OCI-LY1 (cell line): ENCODE results near the gene NOL8.

Experiments used
- H2AFZ ChIP-seq: fragments of 200-600 bp; sonication (generic), shearing (Covaris generic); 2 replicates; pipeline ENCODE4 v1.6.0; 2014; ENCODE audit warnings: antibody characterized with exemption, mild to moderate bottlenecking, low read length
- H3F3A ChIP-seq: fragments of 200-600 bp; sonication (generic), shearing (Covaris generic); 2 replicates; pipeline ENCODE4 v1.6.0; 2014; ENCODE audit warnings: mild to moderate bottlenecking, antibody characterized with exemption, low read length, moderate library complexity; ENCODE audit not compliant: insufficient read depth
- H3K27ac ChIP-seq: fragments of 200-600 bp; sonication (generic); 2 replicates; pipeline ENCODE4 v1.5.1; 2014; ENCODE audit warnings: low read length, mixed run types, mild to moderate bottlenecking, low read depth; ENCODE audit not compliant: poor library complexity, severe bottlenecking
- H3K27me3 ChIP-seq: fragments of 200-600 bp; sonication (generic); 2 replicates; pipeline ENCODE4 v1.6.0; 2014; ENCODE audit warnings: antibody characterized with exemption, mild to moderate bottlenecking, low read length, moderate library complexity; ENCODE audit not compliant: insufficient read depth
- H3K36me3 ChIP-seq: fragments of 200-600 bp; sonication (generic); 2 replicates; pipeline ENCODE4 v1.6.1; 2014; ENCODE audit warnings: mild to moderate bottlenecking, antibody characterized with exemption, low read length, moderate library complexity, mixed read lengths; ENCODE audit not compliant: insufficient read depth
- H3K4me1 ChIP-seq: fragments of 200-600 bp; sonication (generic); 2 replicates; pipeline ENCODE4 v1.5.1; 2014; ENCODE audit warnings: mild to moderate bottlenecking, low read length, moderate library complexity; ENCODE audit not compliant: insufficient read depth, severe bottlenecking
- H3K4me2 ChIP-seq: fragments of 200-600 bp; sonication (generic), shearing (Covaris generic); 2 replicates; pipeline ENCODE4 v1.6.1; 2014; ENCODE audit warnings: low read length
- H3K4me3 ChIP-seq: fragments of 200-600 bp; sonication (generic); 2 replicates; pipeline ENCODE4 v1.5.1; 2014; ENCODE audit warnings: low read length, low read depth, mild to moderate bottlenecking, mixed read lengths; ENCODE audit not compliant: poor library complexity, severe bottlenecking
- H3K79me2 ChIP-seq: fragments of 200-600 bp; shearing (Covaris generic); 2 replicates; pipeline ENCODE4 v1.6.1; 2016; ENCODE audit warnings: mixed run types, low read length, mixed read lengths; ENCODE audit not compliant: insufficient read depth
- H3K9ac ChIP-seq: fragments of 200-600 bp; sonication (generic), shearing (Covaris generic); 2 replicates; pipeline ENCODE4 v1.6.1; 2014; ENCODE audit warnings: mild to moderate bottlenecking, low read length, mixed read lengths
- H3K9me2 ChIP-seq: fragments of 200-600 bp; sonication (generic), shearing (Covaris generic); 2 replicates; pipeline ENCODE4 v1.6.1; 2014; ENCODE audit warnings: low read depth, mild to moderate bottlenecking, low read length, mixed read lengths
- H3K9me3 ChIP-seq: fragments of 200-600 bp; shearing (Covaris generic); 2 replicates; pipeline ENCODE4 v1.6.1; 2014; ENCODE audit warnings: low read length, mixed read lengths
- H4K20me1 ChIP-seq: fragments of 200-600 bp; sonication (generic), shearing (Covaris generic); 2 replicates; pipeline ENCODE4 v1.6.0; 2016; ENCODE audit warnings: mild to moderate bottlenecking, low read length; ENCODE audit not compliant: insufficient read depth
- EZH2 ChIP-seq: fragments of 200-600 bp; sonication (generic), shearing (Covaris generic); IDR thresholded peaks from 2 replicates; pipeline ENCODE4 v1.8.0; 2017; ENCODE audit warnings: borderline replicate concordance, mixed run types, mild to moderate bottlenecking, antibody characterized with exemption, low read length, moderate library complexity, mixed read lengths
- TF ChIP-seq, protein P1 (sequence below): fragments of 200-600 bp; sonication (generic), shearing (Covaris generic); IDR thresholded peaks from 2 replicates; pipeline ENCODE4 v1.5.1; 2017; ENCODE audit warnings: mild to moderate bottlenecking, antibody characterized with exemption, low read length, moderate library complexity, mixed read lengths

Gene NOL8

DNA sequence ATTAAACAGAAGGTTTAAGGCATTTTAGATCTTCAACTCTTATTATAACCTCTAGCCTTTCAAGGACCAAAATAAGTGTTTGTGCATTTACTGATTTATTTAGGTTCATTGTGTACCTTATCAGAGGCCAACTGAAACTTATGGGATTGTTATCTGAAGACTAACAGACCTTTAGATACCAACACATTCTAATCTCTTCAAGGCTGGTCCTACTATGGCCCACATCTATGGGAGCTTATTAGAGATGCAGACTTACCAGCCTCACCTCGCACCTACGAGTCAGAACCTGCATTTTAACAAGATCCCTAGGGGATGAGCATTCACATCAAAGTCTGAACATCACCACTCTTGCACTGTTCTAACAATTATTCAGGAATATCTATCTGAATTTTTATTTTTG is 33.6 kb downstream of the NOL8 start:
- Histone ChIP-seq H3K9ac (no peak overlapping the region), H3K36me3 (peaks cover 54% of the 10 kb centered on the region), H3K9me3 (no peaks in the 10 kb centered on the region), H3K27ac (no peak overlapping the region), H3K27me3 (no peaks in the 10 kb centered on the region), H2AFZ (no peak overlapping the region), H3F3A (no peaks in the 10 kb centered on the region), H3K4me1 (peaks cover 32% of the 10 kb centered on the region), H3K4me2 (peak overlapping the region; percentile 84), H3K9me2 (no peaks in the 10 kb centered on the region), H4K20me1 (no peaks in the 10 kb centered on the region), H3K4me3 (peak overlapping the region; percentile 88), H3K79me2 (peaks cover 61% of the 10 kb centered on the region)
- no peak for TF ChIP-seq EZH2
- TF ChIP-seq, protein P1, sequence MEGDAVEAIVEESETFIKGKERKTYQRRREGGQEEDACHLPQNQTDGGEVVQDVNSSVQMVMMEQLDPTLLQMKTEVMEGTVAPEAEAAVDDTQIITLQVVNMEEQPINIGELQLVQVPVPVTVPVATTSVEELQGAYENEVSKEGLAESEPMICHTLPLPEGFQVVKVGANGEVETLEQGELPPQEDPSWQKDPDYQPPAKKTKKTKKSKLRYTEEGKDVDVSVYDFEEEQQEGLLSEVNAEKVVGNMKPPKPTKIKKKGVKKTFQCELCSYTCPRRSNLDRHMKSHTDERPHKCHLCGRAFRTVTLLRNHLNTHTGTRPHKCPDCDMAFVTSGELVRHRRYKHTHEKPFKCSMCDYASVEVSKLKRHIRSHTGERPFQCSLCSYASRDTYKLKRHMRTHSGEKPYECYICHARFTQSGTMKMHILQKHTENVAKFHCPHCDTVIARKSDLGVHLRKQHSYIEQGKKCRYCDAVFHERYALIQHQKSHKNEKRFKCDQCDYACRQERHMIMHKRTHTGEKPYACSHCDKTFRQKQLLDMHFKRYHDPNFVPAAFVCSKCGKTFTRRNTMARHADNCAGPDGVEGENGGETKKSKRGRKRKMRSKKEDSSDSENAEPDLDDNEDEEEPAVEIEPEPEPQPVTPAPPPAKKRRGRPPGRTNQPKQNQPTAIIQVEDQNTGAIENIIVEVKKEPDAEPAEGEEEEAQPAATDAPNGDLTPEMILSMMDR: no peak

DNA sequence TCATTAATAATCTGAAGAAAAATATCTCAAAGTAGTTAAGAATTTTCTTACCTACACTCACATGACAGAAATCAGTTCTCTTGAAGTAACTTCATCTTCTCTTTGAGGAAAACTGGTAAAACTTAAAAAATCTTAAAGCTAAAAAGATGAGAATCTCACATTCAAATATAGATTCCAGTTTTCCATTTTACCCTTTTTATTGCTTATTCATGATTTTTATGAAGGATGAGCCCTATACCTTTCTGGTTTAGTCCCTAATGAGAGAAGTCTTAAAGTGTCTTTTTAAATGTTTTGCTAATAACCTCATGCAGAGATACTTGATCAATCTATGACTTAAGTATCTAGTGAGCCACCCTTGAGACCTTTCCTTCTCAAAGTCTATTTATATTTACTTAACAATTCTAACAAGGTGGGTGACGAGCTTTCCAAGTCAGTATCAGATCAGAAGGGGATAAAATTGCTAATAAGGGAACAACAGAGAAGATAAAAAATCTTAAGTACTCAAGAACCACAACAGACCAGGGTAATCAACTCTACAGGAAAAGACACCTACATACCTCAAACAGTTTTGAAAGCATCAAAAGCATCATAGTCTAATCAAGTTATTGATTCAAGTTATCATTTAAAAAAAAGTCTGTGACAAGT is 34.2 kb downstream of the NOL8 start:
- no peaks in the 10 kb centered on the region for H3K9me3 ChIP-seq
- H3K79me2 ChIP-seq: peaks cover 61% of the 10 kb centered on the region
- no peak overlapping the region for H2AFZ ChIP-seq
- no peak for TF ChIP-seq EZH2
- TF ChIP-seq, protein P1: no peak
- no peak overlapping the region for H3K27ac ChIP-seq
- no peaks in the 10 kb centered on the region for H3F3A ChIP-seq
- H3K9me2 ChIP-seq: no peaks in the 10 kb centered on the region
- H3K36me3 ChIP-seq: peaks cover 61% of the 10 kb centered on the region
- H3K4me2 ChIP-seq: peak overlapping the region; percentile 84
- H3K27me3 ChIP-seq: no peaks in the 10 kb centered on the region
- H3K4me1 ChIP-seq: peaks cover 32% of the 10 kb centered on the region
- H3K9ac ChIP-seq: no peak overlapping the region
- H4K20me1 ChIP-seq: no peaks in the 10 kb centered on the region
- peak overlapping the region; percentile 88 for H3K4me3 ChIP-seq

DNA sequence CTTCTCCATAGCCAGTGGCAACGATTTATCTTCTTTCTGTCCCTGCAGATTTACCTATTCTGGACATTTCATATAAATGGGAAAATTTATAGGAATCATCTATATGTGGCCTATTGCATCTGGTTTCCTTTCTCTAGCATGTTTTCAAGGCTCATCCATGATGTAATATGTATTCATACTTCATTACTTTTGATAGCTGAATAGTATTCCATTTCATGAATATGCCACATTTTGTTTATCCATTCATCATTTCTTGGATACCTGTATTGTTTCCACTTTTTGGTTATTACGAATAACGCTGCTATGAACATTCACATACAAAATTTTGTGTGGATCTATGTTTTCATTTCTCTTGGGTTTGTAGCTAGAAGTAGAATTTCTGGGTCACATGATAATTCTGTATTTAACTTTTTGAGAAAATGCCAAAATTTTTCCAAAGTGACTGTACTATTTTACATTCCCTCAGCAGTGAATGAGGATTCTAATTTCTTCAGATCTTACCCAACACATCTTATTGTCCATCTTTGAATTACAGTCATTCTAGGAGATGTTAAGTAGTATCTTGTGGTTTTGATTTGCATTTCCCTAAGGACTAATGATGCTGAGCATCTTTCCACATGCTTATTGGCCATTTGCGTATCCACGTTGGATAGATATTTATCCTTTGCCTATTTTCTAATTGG is 35.3 kb downstream of the NOL8 start:
- Histone ChIP-seq H3K4me3 (no peak overlapping the region), H3K36me3 (peaks cover 71% of the 10 kb centered on the region), H3K27me3 (no peaks in the 10 kb centered on the region), H3K9me2 (no peaks in the 10 kb centered on the region), H3K79me2 (peaks cover 63% of the 10 kb centered on the region), H3K4me2 (no peak overlapping the region), H3F3A (no peaks in the 10 kb centered on the region), H3K27ac (no peak overlapping the region), H2AFZ (no peak overlapping the region), H4K20me1 (no peaks in the 10 kb centered on the region), H3K4me1 (peaks cover 26% of the 10 kb centered on the region), H3K9ac (no peak overlapping the region), H3K9me3 (no peaks in the 10 kb centered on the region)
- TF ChIP-seq EZH2: no peak
- TF ChIP-seq, protein P1: no peak
